ENCODE results near the gene RCC1. TPM values are rescaled to one million over a fixed set of nuclear protein-coding genes. Genes with fewer than 3 reads are reported as not detected.

Gene RCC1
- total RNA-seq, 1 experiment from 2014 or later, result 103 TPM

DNA sequence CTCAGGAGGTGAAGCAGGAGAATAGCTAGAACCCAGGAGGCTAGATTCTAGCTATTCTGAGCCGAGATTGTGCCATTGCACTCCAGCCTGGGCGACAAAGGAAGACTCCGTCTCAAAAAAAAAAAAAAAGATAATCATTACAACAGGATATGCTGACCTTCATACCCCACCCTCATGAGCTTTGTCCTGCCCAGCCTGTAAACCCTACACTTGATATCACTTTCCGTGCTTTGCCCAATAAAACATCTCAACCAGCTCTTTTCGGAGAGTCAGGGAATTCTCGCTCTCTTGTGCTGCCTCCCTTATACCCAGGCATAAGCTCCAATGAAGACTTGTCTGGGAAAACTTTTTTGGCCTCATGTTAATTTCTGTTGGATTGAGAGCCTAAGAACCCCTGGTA is 45.5 kb downstream of the RCC1 start (continued):
- no peak for TF ChIP-seq NFYB (CRISPR knock-in tag; conservative IDR thresholded peaks at IDR 0.05; ENCODE audit: low read depth)

DNA sequence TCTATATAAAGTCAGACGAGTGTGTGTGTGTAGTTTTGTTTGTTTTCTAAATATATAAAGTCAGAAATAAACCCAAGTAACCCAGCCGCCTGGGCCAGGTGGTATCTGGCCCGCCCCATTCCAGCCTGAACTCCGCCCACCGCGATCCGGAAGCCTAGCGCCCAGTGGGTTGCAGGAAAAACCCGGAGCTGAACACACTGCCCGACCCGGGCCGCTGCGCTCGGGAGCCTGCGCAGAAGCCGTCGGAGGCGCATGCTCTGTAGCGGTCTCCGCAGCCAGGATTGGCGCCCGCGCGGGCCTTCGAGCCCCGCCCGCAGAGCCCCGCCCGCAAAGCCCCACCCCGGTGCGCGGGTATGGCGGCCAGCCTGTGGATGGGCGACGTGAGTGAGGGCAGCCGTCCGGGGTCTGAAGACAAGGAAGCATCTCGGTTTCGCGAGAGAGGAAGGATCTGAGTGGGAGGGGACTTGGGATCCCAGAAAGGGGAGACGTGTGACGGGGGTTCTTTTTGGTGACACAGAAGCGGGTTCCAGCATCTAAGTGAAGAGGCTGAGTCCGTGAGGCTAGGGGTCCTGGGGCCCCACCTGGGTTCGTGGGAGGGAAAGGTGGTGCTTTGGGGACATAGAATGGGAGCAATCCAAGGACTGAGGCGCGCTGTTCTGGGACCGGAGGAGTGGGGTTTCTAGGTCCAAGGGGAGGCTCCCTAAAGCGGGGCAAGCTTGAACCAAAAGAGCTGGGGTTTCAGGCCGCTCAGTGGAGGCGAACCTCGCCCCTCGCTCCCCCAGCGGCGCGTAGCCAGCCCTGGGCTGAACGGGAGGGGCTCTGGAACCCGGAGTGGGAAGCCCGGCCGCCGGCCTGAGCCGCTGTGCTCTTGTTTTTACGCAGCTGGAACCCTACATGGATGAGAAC is 47.2 kb downstream of the RCC1 start, which contains the start of gene TRNAU1AP:
TSS of gene TRNAU1AP (plus strand) at position 328 of the 906 bp plus-strand sequence. CDS start at position 354, 26 bp downstream.
- ChIA-PET CTCF (interaction anchor here (0.6 to 2.8 kb wide), 11 partner anchors 9 to 650 kb away, joined by 3 to 9 read pairs (median 5); partner anchors contain the start of gene YTHDF2), POLR2A (interaction anchor here (0.5 to 2.3 kb wide), 6 partner anchors 24 to 258 kb away, joined by 3 to 17 read pairs (median 4); no protein-coding TSS in a partner anchor)
- Mint-ChIP-seq H3K4me3 (peak within 1 kb of the TSS; percentile 96), H3K9me3 (no peaks in the 10 kb centered on the region), H3K36me3 (peaks cover 17% of the 10 kb centered on the region), H3K27ac (peak within 1 kb of the TSS; percentile 93), H3K4me1 (peaks cover 8% of the 10 kb centered on the region), H3K27me3 (ENCODE audit: low read depth) (no peaks in the 10 kb centered on the region)
- DNase-seq (ENCODE audit: low spot score) (peak; percentile 97), ATAC-seq (peak; percentile 95)
- no peak for TF ChIP-seq SMAD3 (CRISPR knock-in tag; IDR thresholded peaks at IDR 0.05; ENCODE audit: borderline replicate concordance)
- peak; percentile 53 for TF ChIP-seq ZNF232 (CRISPR knock-in tag; IDR thresholded peaks at IDR 0.05)
- TF ChIP-seq ZNF396 (CRISPR knock-in tag; IDR thresholded peaks at IDR 0.05; ENCODE audit: borderline replicate concordance), result no peak
- TF ChIP-seq, protein P1, sequence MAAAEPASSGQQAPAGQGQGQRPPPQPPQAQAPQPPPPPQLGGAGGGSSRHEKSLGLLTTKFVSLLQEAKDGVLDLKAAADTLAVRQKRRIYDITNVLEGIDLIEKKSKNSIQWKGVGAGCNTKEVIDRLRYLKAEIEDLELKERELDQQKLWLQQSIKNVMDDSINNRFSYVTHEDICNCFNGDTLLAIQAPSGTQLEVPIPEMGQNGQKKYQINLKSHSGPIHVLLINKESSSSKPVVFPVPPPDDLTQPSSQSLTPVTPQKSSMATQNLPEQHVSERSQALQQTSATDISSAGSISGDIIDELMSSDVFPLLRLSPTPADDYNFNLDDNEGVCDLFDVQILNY (CRISPR knock-in tag; IDR thresholded peaks at IDR 0.05), result peak; percentile 95
- TF ChIP-seq, protein P2, sequence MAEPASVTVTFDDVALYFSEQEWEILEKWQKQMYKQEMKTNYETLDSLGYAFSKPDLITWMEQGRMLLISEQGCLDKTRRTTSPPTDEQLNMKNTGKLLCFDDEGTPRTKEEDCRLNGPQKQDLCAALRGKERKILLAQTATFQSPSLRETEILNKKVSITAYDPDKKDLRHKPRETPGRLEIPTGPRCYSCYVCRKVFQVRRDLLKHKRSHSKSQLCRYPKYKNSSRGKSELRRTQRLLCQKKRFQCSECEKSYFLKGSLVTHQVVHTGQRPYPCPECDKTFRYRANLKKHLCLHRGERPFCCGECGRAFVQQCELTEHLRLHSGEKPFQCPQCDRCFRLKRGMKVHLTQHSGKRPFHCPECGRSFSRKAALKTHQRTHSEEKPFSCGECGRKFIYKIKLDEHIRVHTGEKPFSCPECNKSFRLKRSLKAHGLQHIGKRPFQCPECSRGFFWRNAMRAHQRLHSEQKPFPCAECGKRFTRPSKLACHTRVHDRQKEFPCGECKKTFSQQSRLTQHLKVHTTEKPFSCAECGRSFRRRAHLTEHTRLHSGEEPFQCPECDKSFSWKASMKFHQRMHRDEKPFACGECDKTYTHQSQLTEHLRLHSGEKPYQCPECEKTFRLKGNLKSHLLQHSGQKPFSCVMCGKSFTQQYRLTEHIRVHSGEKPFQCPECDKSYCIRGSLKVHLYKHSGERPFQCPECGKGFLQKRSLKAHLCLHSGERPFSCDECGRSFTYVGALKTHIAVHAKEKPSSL (CRISPR knock-in tag; conservative IDR thresholded peaks at IDR 0.05), result no peak
- TF ChIP-seq ZNF121 (CRISPR knock-in tag; IDR thresholded peaks at IDR 0.05), result no peak
- TF ChIP-seq, protein P3, sequence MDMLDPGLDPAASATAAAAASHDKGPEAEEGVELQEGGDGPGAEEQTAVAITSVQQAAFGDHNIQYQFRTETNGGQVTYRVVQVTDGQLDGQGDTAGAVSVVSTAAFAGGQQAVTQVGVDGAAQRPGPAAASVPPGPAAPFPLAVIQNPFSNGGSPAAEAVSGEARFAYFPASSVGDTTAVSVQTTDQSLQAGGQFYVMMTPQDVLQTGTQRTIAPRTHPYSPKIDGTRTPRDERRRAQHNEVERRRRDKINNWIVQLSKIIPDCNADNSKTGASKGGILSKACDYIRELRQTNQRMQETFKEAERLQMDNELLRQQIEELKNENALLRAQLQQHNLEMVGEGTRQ (CRISPR knock-in tag; IDR thresholded peaks at IDR 0.05), result peak; percentile 37; the same call in 1 of the 2 replicates
- peak; percentile 47 for TF ChIP-seq TEAD1 (CRISPR knock-in tag; IDR thresholded peaks at IDR 0.05)
- TF ChIP-seq, protein P4, sequence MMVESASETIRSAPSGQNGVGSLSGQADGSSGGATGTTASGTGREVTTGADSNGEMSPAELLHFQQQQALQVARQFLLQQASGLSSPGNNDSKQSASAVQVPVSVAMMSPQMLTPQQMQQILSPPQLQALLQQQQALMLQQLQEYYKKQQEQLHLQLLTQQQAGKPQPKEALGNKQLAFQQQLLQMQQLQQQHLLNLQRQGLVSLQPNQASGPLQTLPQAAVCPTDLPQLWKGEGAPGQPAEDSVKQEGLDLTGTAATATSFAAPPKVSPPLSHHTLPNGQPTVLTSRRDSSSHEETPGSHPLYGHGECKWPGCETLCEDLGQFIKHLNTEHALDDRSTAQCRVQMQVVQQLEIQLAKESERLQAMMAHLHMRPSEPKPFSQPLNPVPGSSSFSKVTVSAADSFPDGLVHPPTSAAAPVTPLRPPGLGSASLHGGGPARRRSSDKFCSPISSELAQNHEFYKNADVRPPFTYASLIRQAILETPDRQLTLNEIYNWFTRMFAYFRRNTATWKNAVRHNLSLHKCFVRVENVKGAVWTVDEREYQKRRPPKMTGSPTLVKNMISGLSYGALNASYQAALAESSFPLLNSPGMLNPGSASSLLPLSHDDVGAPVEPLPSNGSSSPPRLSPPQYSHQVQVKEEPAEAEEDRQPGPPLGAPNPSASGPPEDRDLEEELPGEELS (CRISPR knock-in tag; IDR thresholded peaks at IDR 0.05), result peak; percentile 28; the same call in 1 of the 2 replicates
- no peak for TF ChIP-seq ZNF263 (CRISPR knock-in tag; IDR thresholded peaks at IDR 0.05; ENCODE audit: low read depth)
- TF ChIP-seq, protein P5, sequence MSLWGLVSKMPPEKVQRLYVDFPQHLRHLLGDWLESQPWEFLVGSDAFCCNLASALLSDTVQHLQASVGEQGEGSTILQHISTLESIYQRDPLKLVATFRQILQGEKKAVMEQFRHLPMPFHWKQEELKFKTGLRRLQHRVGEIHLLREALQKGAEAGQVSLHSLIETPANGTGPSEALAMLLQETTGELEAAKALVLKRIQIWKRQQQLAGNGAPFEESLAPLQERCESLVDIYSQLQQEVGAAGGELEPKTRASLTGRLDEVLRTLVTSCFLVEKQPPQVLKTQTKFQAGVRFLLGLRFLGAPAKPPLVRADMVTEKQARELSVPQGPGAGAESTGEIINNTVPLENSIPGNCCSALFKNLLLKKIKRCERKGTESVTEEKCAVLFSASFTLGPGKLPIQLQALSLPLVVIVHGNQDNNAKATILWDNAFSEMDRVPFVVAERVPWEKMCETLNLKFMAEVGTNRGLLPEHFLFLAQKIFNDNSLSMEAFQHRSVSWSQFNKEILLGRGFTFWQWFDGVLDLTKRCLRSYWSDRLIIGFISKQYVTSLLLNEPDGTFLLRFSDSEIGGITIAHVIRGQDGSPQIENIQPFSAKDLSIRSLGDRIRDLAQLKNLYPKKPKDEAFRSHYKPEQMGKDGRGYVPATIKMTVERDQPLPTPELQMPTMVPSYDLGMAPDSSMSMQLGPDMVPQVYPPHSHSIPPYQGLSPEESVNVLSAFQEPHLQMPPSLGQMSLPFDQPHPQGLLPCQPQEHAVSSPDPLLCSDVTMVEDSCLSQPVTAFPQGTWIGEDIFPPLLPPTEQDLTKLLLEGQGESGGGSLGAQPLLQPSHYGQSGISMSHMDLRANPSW (CRISPR knock-in tag; conservative IDR thresholded peaks at IDR 0.05; ENCODE audit: low read depth), result no peak
- TF ChIP-seq RELA (CRISPR knock-in tag; IDR thresholded peaks at IDR 0.05; ENCODE audit: borderline replicate concordance), result no peak
- no peak for TF ChIP-seq NR2C2 (CRISPR knock-in tag; IDR thresholded peaks at IDR 0.05)
- no peak for TF ChIP-seq GTF2I (CRISPR knock-in tag; conservative IDR thresholded peaks at IDR 0.05)
- no peak for TF ChIP-seq JAZF1 (CRISPR knock-in tag; IDR thresholded peaks at IDR 0.05)
- TF ChIP-seq, protein P6, sequence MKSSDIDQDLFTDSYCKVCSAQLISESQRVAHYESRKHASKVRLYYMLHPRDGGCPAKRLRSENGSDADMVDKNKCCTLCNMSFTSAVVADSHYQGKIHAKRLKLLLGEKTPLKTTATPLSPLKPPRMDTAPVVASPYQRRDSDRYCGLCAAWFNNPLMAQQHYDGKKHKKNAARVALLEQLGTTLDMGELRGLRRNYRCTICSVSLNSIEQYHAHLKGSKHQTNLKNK (CRISPR knock-in tag; IDR thresholded peaks at IDR 0.05), result no peak
- peak; percentile 74 for TF ChIP-seq FOXK1 (CRISPR knock-in tag; IDR thresholded peaks at IDR 0.05)
- no peak for TF ChIP-seq ZNF138 (CRISPR knock-in tag; conservative IDR thresholded peaks at IDR 0.05)
- TF ChIP-seq CREM (CRISPR knock-in tag; IDR thresholded peaks at IDR 0.05), result peak; percentile 72; the same call in 1 of the 2 replicates
- 0 out of 2 replicates have a peak, but pooled peaks have one; percentile 44 for TF ChIP-seq KAT7 (CRISPR knock-in tag; IDR thresholded peaks at IDR 0.05; ENCODE audit: borderline replicate concordance)
- TF ChIP-seq NR3C1 (CRISPR knock-in tag; conservative IDR thresholded peaks at IDR 0.05; ENCODE audit: low read depth), result no peak
- TF ChIP-seq, protein P7, sequence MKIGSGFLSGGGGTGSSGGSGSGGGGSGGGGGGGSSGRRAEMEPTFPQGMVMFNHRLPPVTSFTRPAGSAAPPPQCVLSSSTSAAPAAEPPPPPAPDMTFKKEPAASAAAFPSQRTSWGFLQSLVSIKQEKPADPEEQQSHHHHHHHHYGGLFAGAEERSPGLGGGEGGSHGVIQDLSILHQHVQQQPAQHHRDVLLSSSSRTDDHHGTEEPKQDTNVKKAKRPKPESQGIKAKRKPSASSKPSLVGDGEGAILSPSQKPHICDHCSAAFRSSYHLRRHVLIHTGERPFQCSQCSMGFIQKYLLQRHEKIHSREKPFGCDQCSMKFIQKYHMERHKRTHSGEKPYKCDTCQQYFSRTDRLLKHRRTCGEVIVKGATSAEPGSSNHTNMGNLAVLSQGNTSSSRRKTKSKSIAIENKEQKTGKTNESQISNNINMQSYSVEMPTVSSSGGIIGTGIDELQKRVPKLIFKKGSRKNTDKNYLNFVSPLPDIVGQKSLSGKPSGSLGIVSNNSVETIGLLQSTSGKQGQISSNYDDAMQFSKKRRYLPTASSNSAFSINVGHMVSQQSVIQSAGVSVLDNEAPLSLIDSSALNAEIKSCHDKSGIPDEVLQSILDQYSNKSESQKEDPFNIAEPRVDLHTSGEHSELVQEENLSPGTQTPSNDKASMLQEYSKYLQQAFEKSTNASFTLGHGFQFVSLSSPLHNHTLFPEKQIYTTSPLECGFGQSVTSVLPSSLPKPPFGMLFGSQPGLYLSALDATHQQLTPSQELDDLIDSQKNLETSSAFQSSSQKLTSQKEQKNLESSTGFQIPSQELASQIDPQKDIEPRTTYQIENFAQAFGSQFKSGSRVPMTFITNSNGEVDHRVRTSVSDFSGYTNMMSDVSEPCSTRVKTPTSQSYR (CRISPR knock-in tag; IDR thresholded peaks at IDR 0.05), result no peak
